Measurements from ENCODE around the gene MARS1.
A peak's percentile ranks its signal among the peaks of the same experiment; 100 is the strongest.

Gene MARS1

GRCh38 chr12:57459055-57459749 is 28.7 kb upstream of the MARS1 start:
- no peaks in the 10 kb centered on the region for H3K9me3 ChIP-seq (ENCODE audit: control insufficient read depth, insufficient read depth, low read depth, low read length)

GRCh38 chr12:57459750-57460467 is 28.0 kb upstream of the MARS1 start, which contains the start of gene GLI1:
GLI1 (plus strand) TSS chr12:57459785; CDS start chr12:57463692, 3,907 bp downstream.
- Histone ChIP-seq H3K27ac (ENCODE audit: low read depth, low read length) (peak within 1 kb of the TSS; percentile 75), H3K4me3 (ENCODE audit: low read depth, low read length) (peak within 1 kb of the TSS; percentile 80), H3K9me3 (ENCODE audit: control insufficient read depth, insufficient read depth, low read depth, low read length) (no peaks in the 10 kb centered on the region), H3K36me3 (ENCODE audit: control insufficient read depth, insufficient read depth, low read length) (0 out of 2 replicates have a peak, but pooled peaks cover 2% of the 10 kb centered on the region), H3K4me1 (ENCODE audit: control insufficient read depth, insufficient read depth, low read length) (peaks cover 31% of the 10 kb centered on the region), H3K9ac (ENCODE audit: low read length) (peak within 1 kb of the TSS; percentile 62), H3K27me3 (ENCODE audit: control insufficient read depth, insufficient read depth, low read length) (no peaks in the 10 kb centered on the region)

More at GRCh38 chr12:57459055-57459749, 28.7 kb upstream of the MARS1 start:
- Histone ChIP-seq H3K27ac (ENCODE audit: low read depth, low read length) (peak overlapping the region; percentile 75), H3K4me3 (ENCODE audit: low read depth, low read length) (peak overlapping the region; percentile 80), H3K4me1 (ENCODE audit: control insufficient read depth, insufficient read depth, low read length) (peaks cover 38% of the 10 kb centered on the region), H3K9ac (ENCODE audit: low read length) (peak overlapping the region; percentile 62), H3K27me3 (ENCODE audit: control insufficient read depth, insufficient read depth, low read length) (no peaks in the 10 kb centered on the region), H3K36me3 (ENCODE audit: control insufficient read depth, insufficient read depth, low read length) (no peaks in the 10 kb centered on the region)

DNA sequence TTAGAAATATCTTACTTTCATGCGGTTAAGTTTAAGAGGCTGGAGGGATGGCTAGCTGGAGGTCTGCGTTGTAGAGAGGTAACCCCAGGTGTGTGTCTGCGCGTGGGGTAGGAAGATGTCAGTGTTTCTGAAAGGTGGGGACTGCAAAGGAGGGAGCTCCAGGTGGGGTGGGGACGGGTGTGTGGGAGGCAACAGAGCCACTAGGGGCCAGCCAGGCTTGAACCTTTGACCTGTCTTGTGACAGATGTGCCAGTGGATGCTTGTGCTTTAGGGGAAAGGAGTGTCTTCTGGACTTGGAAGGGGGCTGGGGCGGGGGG is 27.4 kb upstream of the MARS1 start:
- Histone ChIP-seq H3K9ac (ENCODE audit: low read length) (no peak overlapping the region), H3K4me1 (ENCODE audit: control insufficient read depth, insufficient read depth, low read length) (peaks cover 26% of the 10 kb centered on the region), H3K9me3 (ENCODE audit: control insufficient read depth, insufficient read depth, low read depth, low read length) (no peaks in the 10 kb centered on the region), H3K27me3 (ENCODE audit: control insufficient read depth, insufficient read depth, low read length) (no peaks in the 10 kb centered on the region), H3K36me3 (ENCODE audit: control insufficient read depth, insufficient read depth, low read length) (0 out of 2 replicates have a peak, but pooled peaks cover 2% of the 10 kb centered on the region), H3K4me3 (ENCODE audit: low read depth, low read length) (peak overlapping the region; percentile 80), H3K27ac (ENCODE audit: low read depth, low read length) (no peak overlapping the region)

DNA sequence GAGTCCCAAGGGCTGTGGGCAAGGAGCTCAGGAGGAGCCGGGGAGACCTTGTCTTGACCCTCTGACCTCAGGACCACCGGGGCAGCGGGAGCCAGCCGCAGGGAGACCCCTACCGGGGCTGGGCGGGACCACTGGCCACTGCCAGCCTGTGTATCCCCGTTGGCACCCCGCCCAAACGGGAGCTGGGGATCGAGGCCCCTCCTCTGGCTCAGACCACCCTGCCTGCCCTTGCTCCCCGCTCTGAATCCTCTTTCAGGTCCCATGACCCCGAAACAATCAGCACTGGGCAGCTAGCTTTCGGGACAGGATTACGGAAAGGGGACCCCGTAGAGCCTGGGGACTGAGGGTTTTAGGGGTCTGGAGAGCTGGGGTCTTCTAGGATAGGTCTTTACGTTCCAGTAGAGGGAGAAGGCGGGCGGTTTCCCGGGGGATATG is 27.0 kb upstream of the MARS1 start:
- Histone ChIP-seq H3K9me3 (ENCODE audit: control insufficient read depth, insufficient read depth, low read depth, low read length) (no peaks in the 10 kb centered on the region), H3K36me3 (ENCODE audit: control insufficient read depth, insufficient read depth, low read length) (0 out of 2 replicates have a peak, but pooled peaks cover 2% of the 10 kb centered on the region), H3K27ac (ENCODE audit: low read depth, low read length) (peak overlapping the region; percentile 74; the same call in 1 of the 2 replicates), H3K9ac (ENCODE audit: low read length) (peak overlapping the region; percentile 76), H3K27me3 (ENCODE audit: control insufficient read depth, insufficient read depth, low read length) (no peaks in the 10 kb centered on the region), H3K4me3 (ENCODE audit: low read depth, low read length) (peak overlapping the region; percentile 80), H3K4me1 (ENCODE audit: control insufficient read depth, insufficient read depth, low read length) (peaks cover 22% of the 10 kb centered on the region)

GRCh38 chr12:57461276-57461916 is 26.5 kb upstream of the MARS1 start:
- Histone ChIP-seq H3K27ac (ENCODE audit: low read depth, low read length) (peak overlapping the region; percentile 74), H3K9me3 (ENCODE audit: control insufficient read depth, insufficient read depth, low read depth, low read length) (no peaks in the 10 kb centered on the region), H3K27me3 (ENCODE audit: control insufficient read depth, insufficient read depth, low read length) (no peaks in the 10 kb centered on the region), H3K4me1 (ENCODE audit: control insufficient read depth, insufficient read depth, low read length) (peaks cover 17% of the 10 kb centered on the region), H3K4me3 (ENCODE audit: low read depth, low read length) (peak overlapping the region; percentile 80), H3K9ac (ENCODE audit: low read length) (peak overlapping the region; percentile 76), H3K36me3 (ENCODE audit: control insufficient read depth, insufficient read depth, low read length) (0 out of 2 replicates have a peak, but pooled peaks cover 2% of the 10 kb centered on the region)

GRCh38 chr12:57461917-57462250 is 26.0 kb upstream of the MARS1 start:
- H3K9me3 ChIP-seq (ENCODE audit: control insufficient read depth, insufficient read depth, low read depth, low read length): no peaks in the 10 kb centered on the region
- 0 out of 2 replicates have a peak, but pooled peaks cover 2% of the 10 kb centered on the region for H3K36me3 ChIP-seq (ENCODE audit: control insufficient read depth, insufficient read depth, low read length)
- peak overlapping the region; percentile 80 for H3K4me3 ChIP-seq (ENCODE audit: low read depth, low read length)
- no peaks in the 10 kb centered on the region for H3K27me3 ChIP-seq (ENCODE audit: control insufficient read depth, insufficient read depth, low read length)
- H3K9ac ChIP-seq (ENCODE audit: low read length): peak overlapping the region; percentile 58
- peaks cover 13% of the 10 kb centered on the region for H3K4me1 ChIP-seq (ENCODE audit: control insufficient read depth, insufficient read depth, low read length)
- H3K27ac ChIP-seq (ENCODE audit: low read depth, low read length): peak overlapping the region; percentile 36

DNA sequence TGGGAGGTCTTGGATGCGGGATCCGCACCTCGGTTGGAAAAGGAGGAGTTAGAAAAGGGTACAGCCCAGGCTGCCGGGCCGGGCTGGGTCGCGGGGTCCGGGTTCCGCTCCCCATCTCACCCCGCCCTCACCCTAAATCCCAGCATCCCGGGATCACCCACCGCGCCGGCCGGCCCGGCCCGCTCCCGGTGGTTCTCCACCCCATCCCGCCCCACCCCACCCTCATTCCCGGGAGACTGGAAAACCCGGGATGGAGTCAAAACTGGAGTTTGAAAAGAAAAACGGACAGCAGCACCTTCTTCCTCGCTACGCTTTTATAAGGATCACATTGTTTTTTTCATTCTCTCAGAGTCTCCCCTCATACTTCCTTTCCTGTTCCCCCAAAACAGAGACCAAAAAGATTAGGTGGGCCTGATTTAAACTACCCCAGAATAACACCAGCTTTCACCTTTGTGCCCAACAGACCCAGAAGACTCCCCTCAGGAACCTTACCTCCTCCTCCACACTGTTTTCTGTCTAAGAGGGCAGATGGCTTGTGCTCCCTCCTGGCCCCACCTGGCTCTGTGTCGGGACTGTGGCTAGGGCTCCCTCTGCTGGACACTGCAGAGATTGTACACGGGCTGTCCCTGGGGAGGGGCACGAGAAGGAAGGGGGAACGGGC is 25.5 kb upstream of the MARS1 start:
- H3K4me3 ChIP-seq (ENCODE audit: low read depth, low read length): peak overlapping the region; percentile 80
- peak overlapping the region; percentile 58 for H3K9ac ChIP-seq (ENCODE audit: low read length)
- peak overlapping the region; percentile 36; the same call in 1 of the 2 replicates for H3K27ac ChIP-seq (ENCODE audit: low read depth, low read length)
- H3K4me1 ChIP-seq (ENCODE audit: control insufficient read depth, insufficient read depth, low read length): peaks cover 13% of the 10 kb centered on the region
- H3K27me3 ChIP-seq (ENCODE audit: control insufficient read depth, insufficient read depth, low read length): no peaks in the 10 kb centered on the region
- H3K36me3 ChIP-seq (ENCODE audit: control insufficient read depth, insufficient read depth, low read length): 0 out of 2 replicates have a peak, but pooled peaks cover 2% of the 10 kb centered on the region
- H3K9me3 ChIP-seq (ENCODE audit: control insufficient read depth, insufficient read depth, low read depth, low read length): no peaks in the 10 kb centered on the region

GRCh38 chr12:57462912-57463253 is 25.0 kb upstream of the MARS1 start:
- Histone ChIP-seq H3K36me3 (ENCODE audit: control insufficient read depth, insufficient read depth, low read length) (peaks cover 7% of the 10 kb centered on the region; the same call in 1 of the 2 replicates), H3K9me3 (ENCODE audit: control insufficient read depth, insufficient read depth, low read depth, low read length) (no peaks in the 10 kb centered on the region), H3K4me1 (ENCODE audit: control insufficient read depth, insufficient read depth, low read length) (peaks cover 13% of the 10 kb centered on the region), H3K9ac (ENCODE audit: low read length) (no peak overlapping the region), H3K27ac (ENCODE audit: low read depth, low read length) (no peak overlapping the region), H3K4me3 (ENCODE audit: low read depth, low read length) (peak overlapping the region; percentile 80; the same call in 1 of the 2 replicates), H3K27me3 (ENCODE audit: control insufficient read depth, insufficient read depth, low read length) (no peaks in the 10 kb centered on the region)

- H3K4me3 ChIP-seq (ENCODE audit: low read depth, low read length): no peak overlapping the region
- H3K9me3 ChIP-seq (ENCODE audit: control insufficient read depth, insufficient read depth, low read depth, low read length): no peaks in the 10 kb centered on the region
- no peak overlapping the region for H3K27ac ChIP-seq (ENCODE audit: low read depth, low read length)
- peaks cover 5% of the 10 kb centered on the region for H3K4me1 ChIP-seq (ENCODE audit: control insufficient read depth, insufficient read depth, low read length)
- no peak overlapping the region for H3K9ac ChIP-seq (ENCODE audit: low read length)
- no peaks in the 10 kb centered on the region for H3K27me3 ChIP-seq (ENCODE audit: control insufficient read depth, insufficient read depth, low read length)
- H3K36me3 ChIP-seq (ENCODE audit: control insufficient read depth, insufficient read depth, low read length): peaks cover 14% of the 10 kb centered on the region; the same call in 1 of the 2 replicates
Observed at GRCh38 chr12:57464569-57464968, 23.3 kb upstream of the MARS1 start.

GRCh38 chr12:57465030-57465746 is 22.7 kb upstream of the MARS1 start:
- peaks cover 20% of the 10 kb centered on the region for H3K36me3 ChIP-seq (ENCODE audit: control insufficient read depth, insufficient read depth, low read length)
- H3K4me3 ChIP-seq (ENCODE audit: low read depth, low read length): no peak overlapping the region
- H3K4me1 ChIP-seq (ENCODE audit: control insufficient read depth, insufficient read depth, low read length): peaks cover 5% of the 10 kb centered on the region
- H3K27ac ChIP-seq (ENCODE audit: low read depth, low read length): no peak overlapping the region
- H3K27me3 ChIP-seq (ENCODE audit: control insufficient read depth, insufficient read depth, low read length): no peaks in the 10 kb centered on the region
- H3K9ac ChIP-seq (ENCODE audit: low read length): no peak overlapping the region
- no peaks in the 10 kb centered on the region for H3K9me3 ChIP-seq (ENCODE audit: control insufficient read depth, insufficient read depth, low read depth, low read length)
